GM21825 (cell line): ENCODE measurements around the gene RAD51D.
"Not testable (repeated sequence)": the region's sequence is repeated elsewhere in the genome, so short reads cannot be mapped to it uniquely, and the experiment has no call there.

Source experiments
- ATAC-seq: cut with Tn5 transposase; IDR thresholded peaks from one replicate; pipeline ENCODE4 v1.9.1; 2021; ENCODE audit warnings: mild to moderate bottlenecking, moderate library complexity; ENCODE audit not compliant: unreplicated experiment

Gene RAD51D

GRCh38 chr17:35141681-35142466 is 22.2 kb upstream of the RAD51D start, which contains the start of gene NLE1:
Gene NLE1 (minus strand): TSS chr17:35142303. CDS start chr17:35142275, 28 bp downstream.
- ATAC-seq: no peak

GRCh38 chr17:35138218-35138617 is 18.6 kb upstream of the RAD51D start:
- no peak for ATAC-seq

- ATAC-seq: no peak
Measured at GRCh38 chr17:35135322-35135721, 15.7 kb upstream of the RAD51D start.

- no peak for ATAC-seq
Measured at GRCh38 chr17:35132816-35133550, 13.3 kb upstream of the RAD51D start.

- ATAC-seq: no peak
Measured at GRCh38 chr17:35132099-35132498, 12.4 kb upstream of the RAD51D start.

- no peak for ATAC-seq
Measured at GRCh38 chr17:35130392-35130791, 10.7 kb upstream of the RAD51D start.

- no peak for ATAC-seq
Measured at GRCh38 chr17:35129973-35130351, 10.3 kb upstream of the RAD51D start.

GRCh38 chr17:35129154-35129972 is 9.7 kb upstream of the RAD51D start:
- ATAC-seq: no peak

GRCh38 chr17:35127751-35128514 is 8.3 kb upstream of the RAD51D start:
- no peak for ATAC-seq

- no peak for ATAC-seq
Measured at GRCh38 chr17:35121315-35121714, 1.7 kb upstream of the RAD51D start, which contains the start of gene FNDC8. Gene FNDC8 (plus strand): TSS chr17:35121615. CDS start chr17:35121694, 79 bp downstream.

GRCh38 chr17:35117984-35118383 is 1.7 kb downstream of the RAD51D start:
- ATAC-seq: no peak

GRCh38 chr17:35116845-35117244 is 2.8 kb downstream of the RAD51D start:
- ATAC-seq: no peak

GRCh38 chr17:35110791-35111190 is 8.9 kb downstream of the RAD51D start:
- ATAC-seq: not testable (repeated sequence)

- no peak for ATAC-seq
Measured at GRCh38 chr17:35104844-35105450, 14.7 kb downstream of the RAD51D start.

- no peak for ATAC-seq
Measured at GRCh38 chr17:35103271-35103670, 16.4 kb downstream of the RAD51D start.

- no peak for ATAC-seq
Measured at GRCh38 chr17:35101725-35102124, 17.9 kb downstream of the RAD51D start.

GRCh38 chr17:35101036-35101435 is 18.6 kb downstream of the RAD51D start:
- no peak for ATAC-seq

GRCh38 chr17:35099908-35100307 is 19.8 kb downstream of the RAD51D start:
- no peak for ATAC-seq

GRCh38 chr17:35097776-35098175 is 21.9 kb downstream of the RAD51D start:
- no peak for ATAC-seq

- ATAC-seq: no peak
Measured at GRCh38 chr17:35095741-35096140, 23.9 kb downstream of the RAD51D start.
